GM12878 (cell line): Measurements from ENCODE around the gene SLC45A2. TPM values are rescaled to one million over a fixed set of nuclear protein-coding genes. Genes with fewer than 3 reads are reported as not detected.

ENCODE experiments used
- ATF3 ChIP-seq: IDR thresholded peaks from 2 replicates; pipeline ENCODE4 v1.6.1; 2011; ENCODE audit warnings: low read depth, mild to moderate bottlenecking, low read length, moderate library complexity, borderline replicate concordance; ENCODE audit errors: extremely low read depth
- CBX3 ChIP-seq: fragments of 200-600 bp; sonication (generic); IDR thresholded peaks from 2 replicates; pipeline ENCODE4 v1.6.1; 2016; ENCODE audit warnings: low read depth, borderline replicate concordance
- CBX5 ChIP-seq: sonication (generic); IDR thresholded peaks from 2 replicates; pipeline ENCODE4 v1.6.1; 2016; ENCODE audit warnings: low read depth, moderate library complexity, mild to moderate bottlenecking, inconsistent platforms
- CEBPZ ChIP-seq: fragments of 150-350 bp; IDR thresholded peaks from 2 replicates; pipeline ENCODE4 v1.6.1; 2016; ENCODE audit warnings: low read depth, low read length
- CHD2 ChIP-seq: IDR thresholded peaks from 2 replicates; pipeline ENCODE4 v1.6.1; 2011; ENCODE audit warnings: low read depth, low read length, improper control_type of control experiment, borderline replicate concordance
- CREM ChIP-seq: IDR thresholded peaks from 2 replicates; pipeline ENCODE4 v1.6.1; 2014; ENCODE audit warnings: antibody characterized with exemption, low read depth
- E4F1 ChIP-seq: fragments of 450-650 bp; IDR thresholded peaks from 2 replicates; pipeline ENCODE4 v1.6.1; 2018; ENCODE audit warnings: borderline replicate concordance, mild to moderate bottlenecking; ENCODE audit not compliant: partially characterized antibody
- IKZF2 ChIP-seq, 2 experiments: fragments of 450-650 bp; IDR thresholded peaks; 2 replicates each; pipeline ENCODE4 v1.6.1; 2017; ENCODE audit warnings: mild to moderate bottlenecking in 2 of 2, moderate library complexity in 2 of 2
- JUND ChIP-seq: IDR thresholded peaks from 2 replicates; pipeline ENCODE4 v1.6.1; 2012; ENCODE audit warnings: low read depth, mild to moderate bottlenecking, low read length, improper control_type of control experiment, moderate library complexity
- KLF5 ChIP-seq: fragments of 450-650 bp; IDR thresholded peaks from 2 replicates; pipeline ENCODE4 v1.6.1; 2014; ENCODE audit warnings: mild to moderate bottlenecking; ENCODE audit not compliant: partially characterized antibody
- NR2C1 ChIP-seq: fragments of 450-650 bp; IDR thresholded peaks from 2 replicates; pipeline ENCODE4 v1.6.1; 2017; ENCODE audit warnings: antibody characterized with exemption, mild to moderate bottlenecking, moderate library complexity
- POLR2A ChIP-seq: IDR thresholded peaks from 2 replicates; pipeline ENCODE4 v1.6.1; 2011; ENCODE audit warnings: low read depth, mild to moderate bottlenecking, low read length
- POLR2AphosphoS2 ChIP-seq: IDR thresholded peaks from 2 replicates; pipeline ENCODE4 v1.6.1; 2011; ENCODE audit warnings: low read depth, mild to moderate bottlenecking, low read length, improper control_type of control experiment, moderate library complexity
- RAD21 ChIP-seq: IDR thresholded peaks from 2 replicates; pipeline ENCODE4 v1.6.1; 2011; ENCODE audit warnings: mild to moderate bottlenecking, low read depth, low read length, moderate library complexity; ENCODE audit not compliant: insufficient read depth
- RAD51 ChIP-seq: fragments of 450-650 bp; IDR thresholded peaks from 2 replicates; pipeline ENCODE4 v1.6.1; 2016; ENCODE audit warnings: moderate library complexity, mild to moderate bottlenecking, inconsistent platforms
- RELA ChIP-seq: fragments of 450-650 bp; IDR thresholded peaks from 2 replicates; pipeline ENCODE4 v1.8.0; 2014; ENCODE audit warnings: borderline replicate concordance; ENCODE audit not compliant: partially characterized antibody
- SMC3 ChIP-seq: IDR thresholded peaks from 2 replicates; pipeline ENCODE4 v1.6.1; 2011; ENCODE audit warnings: low read length, improper control_type of control experiment, borderline replicate concordance
- STAT1 ChIP-seq: fragments of 450-650 bp; conservative IDR thresholded peaks from 2 replicates; pipeline ENCODE4 v1.6.1; 2014; ENCODE audit warnings: antibody characterized with exemption, mild to moderate bottlenecking
- TBL1XR1 ChIP-seq: IDR thresholded peaks from 2 replicates; pipeline ENCODE4 v1.6.1; 2012; ENCODE audit warnings: low read depth, low read length, improper control_type of control experiment
- TCF7 ChIP-seq: IDR thresholded peaks from 2 replicates; pipeline ENCODE4 v1.6.1; 2014; ENCODE audit warnings: antibody characterized with exemption, borderline replicate concordance
- YBX1 ChIP-seq: fragments of 450-650 bp; IDR thresholded peaks from 2 replicates; pipeline ENCODE4 v1.6.1; 2016; ENCODE audit warnings: antibody characterized with exemption
- ZBTB33 ChIP-seq: fragments of 450-650 bp; IDR thresholded peaks from 2 replicates; pipeline ENCODE4 v1.6.1; 2017; ENCODE audit warnings: mild to moderate bottlenecking
- ZNF24 ChIP-seq: fragments of 450-650 bp; IDR thresholded peaks from 2 replicates; pipeline ENCODE4 v1.6.1; 2017; ENCODE audit warnings: antibody characterized with exemption, mild to moderate bottlenecking
- polyA plus RNA-seq, 11 experiments: library from polyadenylated mRNA; depleted of rRNA in 4 of 11; unstranded in 6 of 11; stranded (reverse) in 5 of 11; fragments of >200 nt; fragmentation: Nextera tagmentation in 4 of 11; fragmentation: Illumina TruSeq in 1 of 11; extraction: Ambion mirVana in 4 of 11; extraction: Trizol in 1 of 11; gene quantifications; 1 replicate in 1 of 11; 2 replicates in 10 of 11; pipeline versions ENCODE4 v1.2.1 to v1.2.3, GENCODE V29; 2011 to 2016; ENCODE audit warnings: inconsistent platforms in 2 of 11, missing spikeins in 2 of 11, low read depth in 1 of 11
- total RNA-seq, 4 experiments: library from RNA; depleted of rRNA in 3 of 4; stranded (reverse); fragments of >200 nt in 3 of 4; fragmentation: Illumina TruSeq in 1 of 4; extraction: Trizol in 1 of 4; gene quantifications; 2 replicates each; pipeline versions ENCODE4 v1.2.1 to v1.2.3, GENCODE V29; 2013 to 2021
- TF ChIP-seq, protein P1 (sequence below): IDR thresholded peaks from 2 replicates; pipeline ENCODE4 v1.6.1; 2011; ENCODE audit warnings: low read depth, low read length, improper control_type of control experiment, borderline replicate concordance

The SLC45A2 gene
- total and polyA plus RNA-seq, 10 of the 15 experiments (the other 5 are each of a cell fraction or from before 2014, with no cell fraction given) = 0.06 to 0.07 TPM; not detected in 8

GRCh38 chr5:33933723-33934169 is 50.7 kb downstream of the SLC45A2 start (continued):
- TF ChIP-seq CEBPZ (no peak), STAT1 (no peak), IKZF2 (IDR thresholded peaks at IDR 0.05) (peak; percentile 93 to 94), ATF3 (no peak), RELA (no peak), CBX3 (no peak), ZBTB33 (no peak), SMC3 (peak; percentile 22; the same call in 1 of the 2 replicates), POLR2A (no peak), JUND (peak; percentile 71; the same call in 1 of the 2 replicates), TBL1XR1 (peak; percentile 68; the same call in 1 of the 2 replicates), CBX5 (peak; percentile 96), POLR2AphosphoS2 (no peak), ZNF24 (peak; percentile 73), E4F1 (no peak), CHD2 (peak; percentile 58; the same call in 1 of the 2 replicates), RAD51 (no peak), NR2C1 (no peak), TCF7 (no peak; the same call in 1 of the 2 replicates), RAD21 (peak; percentile 46), YBX1 (no peak), KLF5 (no peak), CREM (peak; percentile 84)
- TF ChIP-seq, protein P1, sequence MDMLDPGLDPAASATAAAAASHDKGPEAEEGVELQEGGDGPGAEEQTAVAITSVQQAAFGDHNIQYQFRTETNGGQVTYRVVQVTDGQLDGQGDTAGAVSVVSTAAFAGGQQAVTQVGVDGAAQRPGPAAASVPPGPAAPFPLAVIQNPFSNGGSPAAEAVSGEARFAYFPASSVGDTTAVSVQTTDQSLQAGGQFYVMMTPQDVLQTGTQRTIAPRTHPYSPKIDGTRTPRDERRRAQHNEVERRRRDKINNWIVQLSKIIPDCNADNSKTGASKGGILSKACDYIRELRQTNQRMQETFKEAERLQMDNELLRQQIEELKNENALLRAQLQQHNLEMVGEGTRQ = no peak
